NCI-H146 treated with DMSO at 0.1 percent for 48 hours (cell line): ENCODE results near the gene P4HA2.
A peak's percentile ranks its signal among the peaks of the same experiment; 100 is the strongest.

ENCODE experiments used
- DNase-seq: peaks from one replicate; lab custom pipeline; 2025; ENCODE audit not compliant: unreplicated experiment; lab: John Stamatoyannopoulos, UW

The P4HA2 gene

DNA sequence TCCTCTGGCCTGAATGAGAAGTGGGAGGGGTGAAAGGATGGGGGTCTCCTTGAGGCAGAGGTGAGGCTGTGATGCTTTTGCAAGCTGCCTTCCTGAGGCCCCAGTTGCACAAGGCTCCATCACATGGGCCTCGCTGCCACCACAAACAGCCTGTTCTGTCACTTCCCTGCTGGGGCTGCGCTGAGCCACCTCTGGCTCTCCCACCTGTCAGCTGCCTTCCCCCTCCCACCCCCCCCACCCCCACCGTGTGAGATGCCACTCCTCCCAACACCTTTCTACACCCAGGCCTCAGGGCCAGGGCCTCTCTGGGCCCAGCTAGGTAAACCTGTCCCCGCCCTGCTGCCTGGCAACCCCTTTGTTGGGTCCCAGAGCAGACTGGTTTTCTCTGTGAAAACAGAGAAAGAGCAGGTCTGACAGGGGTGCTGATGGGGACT, 25.4 kb upstream of the P4HA2 start:
- DNase-seq: peak; percentile 17

DNA sequence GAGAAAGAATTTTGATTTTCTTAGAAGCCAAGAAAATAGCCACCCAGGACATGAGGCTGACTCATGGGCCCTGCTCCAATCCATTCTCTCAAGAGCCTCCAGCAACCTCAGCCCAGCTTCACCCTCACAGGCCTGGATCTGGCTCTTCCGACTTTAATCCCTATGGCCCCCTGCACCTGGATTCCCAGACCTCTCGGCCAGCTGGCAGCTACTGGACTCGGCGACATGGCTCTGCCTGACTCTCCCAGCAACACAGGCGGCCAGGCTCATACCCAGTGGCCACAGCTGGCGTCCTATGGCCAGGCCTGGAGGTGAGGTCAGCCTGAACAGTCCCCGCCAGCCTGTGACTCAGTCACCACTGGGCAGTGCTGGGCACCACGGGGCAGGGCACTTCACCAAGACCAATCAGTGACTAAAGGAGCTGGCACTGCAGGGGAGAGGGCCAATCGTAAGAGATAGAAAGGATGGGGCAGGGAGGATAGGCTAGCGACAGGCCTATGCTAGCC, 23.6 kb upstream of the P4HA2 start:
- no peak for DNase-seq

DNA sequence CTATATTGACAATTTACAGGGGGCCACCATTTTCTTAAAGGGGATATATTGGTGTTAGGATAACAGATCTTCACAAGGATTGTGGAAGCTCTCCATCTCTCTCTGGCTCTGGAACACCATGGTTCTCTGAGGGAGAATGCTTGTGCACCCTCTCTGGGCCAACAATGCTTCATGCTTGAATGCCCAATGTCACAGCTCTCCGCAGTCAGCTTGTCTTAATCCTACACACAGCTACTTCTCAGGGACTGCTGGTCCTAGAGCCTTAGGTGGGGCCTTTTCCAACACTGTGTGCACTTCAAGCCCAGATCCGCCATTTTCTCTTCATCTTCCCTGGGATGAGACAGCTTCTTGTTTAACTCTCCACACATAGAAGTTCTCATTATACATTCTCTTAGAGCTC, 22.9 kb upstream of the P4HA2 start:
- DNase-seq: no peak

DNA sequence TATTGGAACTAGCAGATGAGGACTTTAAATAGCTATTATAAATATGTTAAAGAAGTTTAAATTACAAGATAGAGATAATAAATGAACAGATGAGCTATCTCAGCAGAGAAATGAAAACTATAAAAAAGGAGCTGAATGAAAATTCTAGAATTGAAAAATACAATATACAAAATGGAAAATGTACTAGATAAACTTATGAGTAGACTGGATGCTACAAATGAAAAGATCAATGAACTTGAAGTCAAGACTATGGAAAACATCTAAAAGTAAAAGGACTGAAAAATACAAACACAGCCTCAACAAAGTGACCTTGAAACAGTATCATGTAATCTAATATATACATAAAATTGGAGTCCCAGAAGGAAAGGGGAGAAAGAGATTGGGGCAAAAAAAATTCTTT, 19.2 kb upstream of the P4HA2 start:
- no peak for DNase-seq

DNA sequence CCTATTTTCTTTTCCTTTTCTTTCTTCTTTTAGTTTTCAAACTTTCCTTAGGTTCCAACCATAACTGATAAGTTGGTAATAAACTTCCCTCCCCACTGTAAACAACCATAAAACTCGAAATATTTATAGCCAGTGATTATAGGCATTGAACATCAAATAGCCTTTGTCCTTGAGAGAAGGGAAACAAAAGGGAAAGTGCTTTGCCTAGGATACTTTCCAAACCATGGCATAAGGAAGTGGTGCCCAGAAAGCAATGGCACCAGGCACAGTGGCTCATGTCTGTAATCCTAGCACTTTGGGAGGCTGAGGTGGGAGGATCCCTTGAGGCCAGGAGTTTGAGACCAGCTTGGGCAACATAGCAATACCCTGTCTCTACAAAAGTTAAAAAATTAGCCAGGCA, 17.9 kb upstream of the P4HA2 start:
- no peak for DNase-seq

DNA sequence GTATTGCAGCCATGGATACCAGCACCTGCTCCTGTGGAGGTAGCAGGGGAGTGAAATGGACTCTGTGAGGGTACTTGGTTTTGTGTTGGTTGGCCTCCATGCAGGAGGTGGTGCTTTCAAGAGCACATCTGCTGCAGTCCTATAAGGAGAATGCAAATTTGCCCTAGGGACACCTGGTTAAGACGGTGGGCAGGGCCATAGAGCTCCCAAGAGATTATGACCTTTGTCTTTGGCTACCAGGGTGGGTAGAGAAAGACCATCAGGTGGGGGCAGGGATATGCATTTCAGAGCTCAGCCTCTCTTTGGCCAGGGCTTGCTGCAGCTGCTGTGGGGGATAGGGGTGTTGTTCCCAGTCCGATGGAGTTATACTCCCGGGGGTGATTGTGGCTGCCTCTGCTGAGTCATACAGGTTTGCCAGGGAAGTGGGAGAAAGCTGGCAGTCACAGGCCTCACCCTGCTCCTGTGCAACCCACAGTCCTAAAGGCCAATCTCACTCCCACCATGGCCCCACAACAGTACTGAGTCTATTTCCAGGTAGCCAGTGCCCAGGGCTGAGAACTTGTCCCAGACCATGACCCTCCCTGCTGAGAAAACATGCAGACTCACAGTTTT, 15.8 kb upstream of the P4HA2 start:
- no peak for DNase-seq

DNA sequence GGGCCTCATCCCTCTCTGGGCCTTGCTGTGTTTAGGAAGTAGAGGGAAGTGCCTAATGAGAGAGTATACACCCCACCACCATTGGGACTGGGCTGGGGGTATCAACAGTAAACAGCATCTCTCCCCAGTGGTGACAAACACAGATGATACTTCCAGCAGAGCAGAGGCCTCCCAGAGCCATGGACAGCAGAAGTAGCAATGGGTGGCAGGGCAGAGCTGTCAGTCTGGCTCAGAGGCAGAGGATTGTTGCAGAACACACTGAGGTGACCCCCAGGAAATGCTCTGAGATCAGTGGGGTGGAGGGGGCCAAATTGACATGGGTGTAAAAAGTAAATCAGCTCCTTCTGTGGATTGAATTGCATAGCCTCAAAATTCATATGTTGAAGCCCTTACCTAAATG, 12.1 kb upstream of the P4HA2 start:
- no peak for DNase-seq

DNA sequence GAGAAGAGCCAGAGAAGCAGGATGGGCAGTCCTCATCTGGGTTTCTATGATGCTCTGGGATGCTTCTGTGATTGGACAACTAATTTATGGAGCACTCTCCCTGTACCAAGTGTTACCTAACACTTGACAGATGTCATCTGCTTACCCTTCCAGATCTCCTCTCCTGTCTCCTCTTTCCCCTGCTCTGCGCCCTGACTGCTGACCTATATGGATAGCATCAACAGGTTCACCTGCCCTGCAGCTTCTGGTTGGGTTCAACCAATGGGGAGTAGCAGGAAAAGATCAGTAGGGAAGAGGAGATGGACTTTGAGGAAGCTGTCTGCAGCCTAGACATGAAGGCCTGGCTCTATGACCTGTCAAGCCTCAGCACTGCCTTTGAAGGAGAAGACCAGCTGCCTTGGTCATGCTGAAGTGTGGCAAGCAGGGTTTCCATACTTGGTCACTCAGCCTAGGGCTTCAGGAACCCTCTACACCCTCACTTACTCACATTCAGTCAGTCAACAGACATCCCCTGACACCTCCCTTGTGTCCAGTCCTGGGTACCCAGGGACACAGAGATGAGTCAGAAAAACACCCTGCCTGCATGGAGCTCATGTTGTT, 11.3 kb upstream of the P4HA2 start:
- DNase-seq: no peak

DNA sequence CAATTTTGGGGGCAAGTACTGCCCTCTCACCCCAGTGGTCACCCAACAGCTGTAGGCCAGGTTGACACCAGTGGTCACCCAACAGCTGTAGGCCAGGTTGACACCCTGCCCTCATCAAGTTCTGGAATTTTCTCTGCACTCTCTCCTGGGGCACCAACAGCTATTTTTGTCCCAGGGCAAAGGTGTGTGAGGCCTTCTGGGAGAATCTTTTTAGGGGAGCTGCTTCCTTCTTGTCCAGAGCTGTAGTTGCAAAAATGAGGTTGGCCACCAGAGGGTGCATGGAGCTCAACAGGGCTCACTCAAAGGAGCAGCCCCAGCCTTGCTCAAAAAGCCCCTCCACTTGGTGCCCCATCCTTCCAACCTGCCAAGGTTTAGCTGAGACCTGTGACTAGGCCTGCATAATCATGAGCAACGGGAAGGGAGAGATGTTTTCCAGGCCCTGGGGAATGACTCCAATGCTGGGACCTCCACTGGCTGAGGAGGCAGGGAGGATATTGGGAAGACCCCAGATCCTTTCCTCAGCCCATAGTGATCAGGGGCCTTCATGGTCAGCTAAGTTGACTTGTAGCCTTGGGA, 10.6 kb upstream of the P4HA2 start:
- DNase-seq: peak; percentile 7

DNA sequence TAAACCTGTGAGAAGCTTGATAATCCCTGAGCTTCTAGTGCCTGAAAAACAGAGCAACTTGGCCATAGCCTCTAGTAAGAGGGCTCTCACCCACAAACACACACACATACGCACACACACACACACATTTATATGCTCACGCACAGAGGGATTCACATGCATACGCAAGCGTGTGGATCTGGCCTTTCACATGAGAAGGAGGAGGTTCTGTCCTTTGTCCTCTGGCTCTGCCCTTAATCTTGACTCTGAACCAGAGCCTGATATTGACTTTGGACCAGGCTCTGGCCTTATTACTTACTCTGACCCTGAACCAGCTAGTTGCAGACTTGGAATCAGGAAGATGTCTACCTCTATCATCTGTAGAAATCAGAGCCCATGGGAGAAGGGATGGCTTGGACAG, 10.0 kb upstream of the P4HA2 start:
- no peak for DNase-seq

DNA sequence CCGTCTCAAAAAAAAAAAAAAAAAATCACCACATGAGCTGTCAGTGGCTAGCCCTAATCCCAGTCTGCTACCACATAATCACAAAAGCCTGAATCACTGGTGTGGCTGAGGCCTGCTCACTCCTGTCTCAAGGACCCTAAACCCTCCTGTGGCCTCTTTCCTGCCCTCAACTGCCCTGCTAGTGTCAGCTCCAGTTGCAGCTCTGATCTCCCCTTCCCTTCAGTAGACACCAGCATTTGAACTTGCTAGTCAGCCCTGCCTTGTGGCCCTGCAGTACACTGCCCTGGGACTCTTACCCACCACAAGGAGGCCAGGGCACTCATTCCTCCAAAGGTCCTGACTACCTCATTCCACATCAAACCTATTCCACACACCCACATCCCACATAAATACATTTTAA, 9.5 kb upstream of the P4HA2 start:
- no peak for DNase-seq

DNA sequence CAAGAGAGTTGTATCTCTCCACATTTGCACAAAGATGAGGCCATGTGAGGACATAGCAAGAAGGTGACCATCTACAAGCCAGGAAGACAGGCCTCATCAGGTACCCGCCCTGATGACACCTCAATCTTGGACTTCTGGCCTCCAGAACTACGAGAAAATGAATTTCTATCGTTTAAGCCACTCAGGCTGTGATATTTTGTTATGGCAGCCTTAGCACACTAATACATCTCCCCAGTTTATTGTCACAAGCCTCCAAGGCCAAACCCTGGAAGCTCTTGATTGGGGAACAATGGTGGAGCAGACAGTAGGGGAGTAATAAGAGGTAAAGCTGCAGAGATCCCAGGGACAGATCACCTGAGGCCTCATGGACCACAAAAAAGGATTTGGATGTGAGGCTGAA, 7.7 kb upstream of the P4HA2 start:
- DNase-seq: no peak

DNA sequence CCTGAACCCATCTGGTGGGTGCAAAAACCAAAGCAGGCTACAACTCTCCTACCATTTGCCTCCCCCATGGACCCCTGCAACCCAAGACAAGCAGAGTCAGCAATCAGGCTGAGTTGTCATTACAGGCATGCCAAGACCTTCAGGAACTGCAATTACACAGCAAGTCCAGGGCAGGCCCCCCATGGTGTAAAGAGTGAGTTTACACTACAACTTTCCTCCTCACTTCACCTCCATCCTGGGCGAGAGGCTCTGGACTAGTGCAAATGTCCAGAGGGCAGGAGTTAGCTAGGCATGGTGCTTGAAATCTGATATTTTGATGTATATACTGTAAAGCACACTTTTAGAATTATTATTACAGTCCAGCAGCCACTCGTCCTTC, 7.0 kb upstream of the P4HA2 start:
- DNase-seq: no peak

DNA sequence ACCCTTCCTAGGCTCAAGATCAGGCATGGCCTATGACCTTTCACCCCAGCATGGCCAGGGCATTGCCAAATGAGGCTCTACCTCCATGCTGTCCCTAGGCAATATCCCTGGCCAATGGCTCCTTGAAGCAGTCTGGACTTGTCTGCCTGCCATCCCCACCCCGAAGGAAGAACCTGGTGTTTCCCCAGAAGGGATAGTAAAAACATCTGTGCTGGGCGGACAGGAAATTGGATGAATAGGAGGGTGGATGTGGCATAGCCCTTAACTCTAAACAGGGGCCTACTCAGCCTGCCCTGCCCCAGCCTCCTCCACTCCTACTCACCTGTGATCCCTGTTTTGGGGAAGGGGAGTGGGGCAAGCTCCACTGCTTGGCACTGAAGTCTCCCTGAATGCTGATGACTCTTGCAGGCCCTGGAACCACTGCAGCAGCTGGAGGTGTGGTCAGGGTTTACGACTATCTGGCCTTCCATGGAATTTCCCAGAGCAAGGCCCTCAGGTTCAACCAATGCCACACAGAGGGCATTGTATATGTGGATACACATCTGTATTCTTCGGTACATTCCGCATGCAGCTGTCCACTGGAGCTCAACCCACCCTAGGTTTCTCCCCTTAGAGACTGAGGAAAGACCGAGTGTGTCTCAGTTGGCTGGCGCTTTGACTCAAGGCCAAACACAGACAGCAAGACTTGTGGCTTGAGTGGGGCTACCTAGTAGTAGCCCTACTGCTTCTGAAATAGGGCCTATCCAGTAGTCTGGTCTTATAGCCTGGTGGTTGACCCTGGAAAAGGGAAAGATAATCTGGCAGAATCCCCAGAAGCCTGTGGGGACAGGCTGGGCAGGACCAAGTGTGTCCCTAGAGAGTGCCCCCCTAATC, 6.4 kb upstream of the P4HA2 start:
- DNase-seq: no peak

DNA sequence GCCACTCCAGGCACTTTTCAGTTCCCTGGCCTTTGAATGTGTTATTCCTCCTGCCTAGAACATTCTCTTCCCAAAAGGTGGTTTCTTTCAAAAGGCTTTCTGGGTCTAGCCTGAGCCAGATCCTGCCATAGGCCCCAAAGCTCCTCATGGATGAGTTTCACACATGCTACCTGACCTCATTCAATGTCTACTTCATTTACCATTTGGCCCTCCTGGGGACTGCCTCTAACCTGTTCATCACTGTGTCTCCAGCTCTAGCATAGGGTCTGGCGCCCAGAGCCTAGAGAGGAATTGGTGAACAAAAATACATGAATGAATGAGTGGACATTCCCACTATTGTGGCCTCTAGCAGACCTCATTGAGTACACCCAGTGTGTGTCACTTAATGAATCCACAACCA, 5.4 kb upstream of the P4HA2 start:
- DNase-seq: no peak

DNA sequence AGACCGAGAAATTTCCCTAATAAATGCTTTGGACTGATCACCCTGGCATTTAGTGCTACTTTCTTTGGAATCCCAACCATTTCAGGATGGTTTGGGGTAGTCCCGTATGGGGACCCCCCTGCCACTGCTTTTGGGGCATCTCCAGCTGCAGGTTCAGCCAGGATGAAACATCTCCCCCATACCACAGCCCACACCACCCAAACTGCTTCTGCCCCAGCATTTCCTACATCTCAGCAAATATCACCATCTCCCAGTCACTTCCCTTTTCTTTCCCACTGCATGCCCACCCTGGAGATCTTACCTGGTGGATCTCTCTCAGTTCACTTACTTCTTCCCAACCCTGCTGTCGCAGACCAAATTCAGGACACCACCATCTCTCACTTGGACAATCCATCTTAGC, 4.8 kb upstream of the P4HA2 start:
- DNase-seq: no peak

DNA sequence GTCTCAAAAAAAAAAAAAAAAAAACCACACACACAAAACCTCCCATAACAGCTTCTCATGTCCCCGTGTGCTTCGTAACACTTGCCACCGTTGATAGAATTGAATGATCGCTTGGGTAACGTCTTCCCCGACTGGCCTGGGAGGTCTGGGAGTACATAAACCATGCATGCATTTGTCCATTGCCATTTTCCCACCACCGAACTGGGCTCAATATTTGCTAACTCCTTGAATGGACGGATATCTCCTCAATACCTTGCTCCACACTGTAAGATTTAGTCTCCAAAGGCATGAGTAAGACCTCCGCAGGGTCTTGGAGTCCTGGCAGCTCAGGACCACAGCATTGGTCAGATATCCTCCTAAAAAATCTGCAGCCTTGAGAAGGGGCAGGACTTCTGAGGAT, 3.2 kb upstream of the P4HA2 start:
- DNase-seq: no peak

DNA sequence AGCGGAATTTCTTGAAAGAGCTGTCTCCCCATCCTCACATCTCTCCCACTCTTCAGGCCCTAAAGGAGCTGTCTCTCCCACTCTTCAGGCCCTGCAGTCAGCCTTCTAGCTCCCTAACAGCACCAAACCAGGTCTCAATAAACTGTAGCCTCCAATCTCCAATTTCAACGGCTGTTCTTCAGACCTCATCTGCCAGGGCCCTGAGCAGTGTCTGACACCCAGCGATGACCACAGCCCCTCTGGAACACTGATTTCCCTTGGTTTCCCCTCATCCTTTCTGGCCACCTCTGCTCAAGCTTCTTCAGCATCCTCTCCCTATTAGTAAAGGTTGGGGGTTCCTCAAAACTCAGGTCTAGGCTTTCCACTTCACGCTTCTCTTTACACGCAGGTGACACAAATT, 1.6 kb upstream of the P4HA2 start:
- DNase-seq: no peak

DNA sequence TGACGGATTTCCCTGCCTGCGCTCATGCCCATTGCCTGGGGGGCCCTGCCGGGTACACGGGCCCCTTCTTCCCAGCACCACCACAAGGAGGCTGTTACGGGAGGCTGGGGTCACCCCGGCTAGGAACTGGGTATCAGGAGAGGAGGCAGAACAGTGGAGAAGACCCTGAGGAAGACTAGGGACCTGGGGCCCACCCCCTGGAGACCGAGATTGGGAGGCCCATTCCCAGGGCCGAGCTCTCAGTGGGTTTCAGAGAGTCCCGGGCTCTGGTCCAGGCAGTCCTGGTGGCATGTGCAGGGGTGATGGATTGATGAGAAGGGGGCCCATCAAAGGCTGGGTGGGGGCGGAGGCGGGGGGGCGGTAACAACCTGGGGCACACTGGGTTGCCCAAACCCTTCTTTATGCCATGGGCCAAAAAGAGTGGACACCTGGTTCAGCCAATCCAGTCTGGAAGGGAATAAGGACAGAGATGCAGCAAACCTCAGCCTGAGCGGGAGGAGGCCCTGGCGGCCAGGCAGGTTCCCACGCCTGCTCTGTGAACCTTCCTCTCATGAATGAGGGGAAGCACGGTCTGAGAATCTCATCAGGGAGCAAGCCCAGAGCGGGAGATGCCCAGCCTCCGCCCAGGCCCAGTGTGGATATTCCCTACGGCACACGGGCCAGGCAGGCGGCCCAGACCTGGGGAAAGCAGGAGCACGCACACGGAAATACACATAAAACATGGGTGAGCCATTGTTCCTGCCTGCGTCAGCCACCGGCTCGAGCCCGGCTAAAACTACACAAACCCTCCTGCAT, 785 bp upstream of the P4HA2 start:
- DNase-seq: no peak

DNA sequence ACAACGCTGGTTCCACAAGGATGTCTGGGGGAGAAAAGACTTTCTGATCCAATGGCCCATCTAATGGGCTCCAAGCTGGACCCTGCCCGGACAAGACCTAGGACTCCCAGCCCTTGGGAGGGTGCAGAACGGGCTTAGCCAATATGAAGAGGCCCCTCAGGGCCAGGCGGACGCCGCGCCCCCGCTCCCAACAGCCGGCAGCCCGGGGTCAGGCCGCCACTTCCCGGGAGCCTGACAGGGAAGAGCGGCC, 493 bp downstream of the P4HA2 start:
- no peak for DNase-seq

DNA sequence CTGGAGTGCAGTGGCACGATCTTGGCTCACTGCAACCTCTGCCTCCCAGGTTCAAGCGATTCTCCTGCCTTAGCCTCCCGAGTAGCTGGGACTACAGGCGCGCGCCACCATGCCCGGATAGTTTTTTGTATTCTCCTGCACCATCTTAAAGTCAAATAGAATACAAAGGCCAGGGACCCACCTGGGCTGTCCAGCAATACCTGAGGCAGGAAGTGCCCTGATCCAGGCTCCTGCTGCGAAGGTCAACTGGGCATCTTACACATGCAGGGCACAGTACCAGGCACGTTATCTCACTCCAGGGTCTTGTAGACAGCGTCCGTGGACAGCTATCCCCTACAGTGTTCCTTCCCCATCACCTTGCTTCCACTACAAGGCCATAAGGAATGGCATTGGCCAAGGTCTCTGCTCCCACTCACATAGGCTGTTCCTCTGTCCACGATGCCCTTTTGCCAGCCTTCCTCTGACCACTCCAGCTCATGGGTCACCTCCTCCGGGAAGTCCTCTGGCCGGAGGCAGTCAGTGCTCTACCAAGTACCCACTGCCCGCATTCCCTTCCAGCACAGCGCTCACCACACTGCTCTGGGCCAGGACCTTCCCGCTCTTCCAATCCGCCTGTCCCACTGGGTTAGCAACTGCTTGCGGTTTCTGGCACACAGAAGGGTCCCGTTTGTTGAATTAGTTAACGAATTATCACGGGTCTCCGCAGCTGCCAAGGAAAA, 978 bp downstream of the P4HA2 start:
- DNase-seq: no peak
